NB4 (cell line): ENCODE results near the gene IL1F10.

Experiments used
- DNase-seq: peaks from one replicate; pipeline ENCODE4 v3.0.0; 2010; ENCODE audit warnings: low read depth
- H3K4me3 ChIP-seq: one replicate; pipeline ENCODE4 v1.5.1; 2011; ENCODE audit warnings: mild to moderate bottlenecking, low read depth, low read length, moderate library complexity
- MAX ChIP-seq: IDR thresholded peaks from 2 replicates; pipeline ENCODE4 v1.6.1; 2011; ENCODE audit warnings: low read depth, low read length
- MYC ChIP-seq: IDR thresholded peaks from 2 replicates; pipeline ENCODE4 v1.6.1; 2011; ENCODE audit warnings: low read depth, low read length
- POLR2A ChIP-seq: IDR thresholded peaks from 2 replicates; pipeline ENCODE4 v1.6.1; 2011; ENCODE audit warnings: mild to moderate bottlenecking; ENCODE audit not compliant: insufficient read length; ENCODE audit errors: extremely low read depth
- TF ChIP-seq, protein P1 (sequence below): IDR thresholded peaks from one replicate; pipeline ENCODE4 v1.5.1; 2012; ENCODE audit warnings: low read depth, low read length

IL1F10 gene

DNA sequence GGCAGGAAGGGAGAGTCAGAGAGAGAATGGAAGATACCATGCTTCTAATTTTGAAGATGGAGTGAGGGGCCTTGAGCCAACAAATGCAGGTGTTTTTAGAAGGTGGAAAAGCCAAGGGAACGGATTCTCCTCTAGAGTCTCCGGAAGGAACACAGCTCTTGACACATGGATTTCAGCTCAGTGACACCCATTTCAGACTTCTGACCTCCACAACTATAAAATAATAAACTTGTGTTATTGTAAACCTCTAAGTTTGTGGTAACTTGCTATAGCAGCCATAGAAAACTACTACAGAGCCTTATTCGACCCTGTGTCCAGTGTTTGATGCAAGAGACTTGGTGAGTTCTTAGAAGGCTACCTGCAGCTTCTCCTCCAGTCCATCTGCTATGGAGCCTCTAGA, 7.8 kb downstream of the IL1F10 start:
- no peak for DNase-seq
- TF ChIP-seq MYC (no peak), MAX (no peak), POLR2A (no peak)
- TF ChIP-seq, protein P1, sequence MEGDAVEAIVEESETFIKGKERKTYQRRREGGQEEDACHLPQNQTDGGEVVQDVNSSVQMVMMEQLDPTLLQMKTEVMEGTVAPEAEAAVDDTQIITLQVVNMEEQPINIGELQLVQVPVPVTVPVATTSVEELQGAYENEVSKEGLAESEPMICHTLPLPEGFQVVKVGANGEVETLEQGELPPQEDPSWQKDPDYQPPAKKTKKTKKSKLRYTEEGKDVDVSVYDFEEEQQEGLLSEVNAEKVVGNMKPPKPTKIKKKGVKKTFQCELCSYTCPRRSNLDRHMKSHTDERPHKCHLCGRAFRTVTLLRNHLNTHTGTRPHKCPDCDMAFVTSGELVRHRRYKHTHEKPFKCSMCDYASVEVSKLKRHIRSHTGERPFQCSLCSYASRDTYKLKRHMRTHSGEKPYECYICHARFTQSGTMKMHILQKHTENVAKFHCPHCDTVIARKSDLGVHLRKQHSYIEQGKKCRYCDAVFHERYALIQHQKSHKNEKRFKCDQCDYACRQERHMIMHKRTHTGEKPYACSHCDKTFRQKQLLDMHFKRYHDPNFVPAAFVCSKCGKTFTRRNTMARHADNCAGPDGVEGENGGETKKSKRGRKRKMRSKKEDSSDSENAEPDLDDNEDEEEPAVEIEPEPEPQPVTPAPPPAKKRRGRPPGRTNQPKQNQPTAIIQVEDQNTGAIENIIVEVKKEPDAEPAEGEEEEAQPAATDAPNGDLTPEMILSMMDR, result no peak
- no peak overlapping the region for H3K4me3 ChIP-seq

DNA sequence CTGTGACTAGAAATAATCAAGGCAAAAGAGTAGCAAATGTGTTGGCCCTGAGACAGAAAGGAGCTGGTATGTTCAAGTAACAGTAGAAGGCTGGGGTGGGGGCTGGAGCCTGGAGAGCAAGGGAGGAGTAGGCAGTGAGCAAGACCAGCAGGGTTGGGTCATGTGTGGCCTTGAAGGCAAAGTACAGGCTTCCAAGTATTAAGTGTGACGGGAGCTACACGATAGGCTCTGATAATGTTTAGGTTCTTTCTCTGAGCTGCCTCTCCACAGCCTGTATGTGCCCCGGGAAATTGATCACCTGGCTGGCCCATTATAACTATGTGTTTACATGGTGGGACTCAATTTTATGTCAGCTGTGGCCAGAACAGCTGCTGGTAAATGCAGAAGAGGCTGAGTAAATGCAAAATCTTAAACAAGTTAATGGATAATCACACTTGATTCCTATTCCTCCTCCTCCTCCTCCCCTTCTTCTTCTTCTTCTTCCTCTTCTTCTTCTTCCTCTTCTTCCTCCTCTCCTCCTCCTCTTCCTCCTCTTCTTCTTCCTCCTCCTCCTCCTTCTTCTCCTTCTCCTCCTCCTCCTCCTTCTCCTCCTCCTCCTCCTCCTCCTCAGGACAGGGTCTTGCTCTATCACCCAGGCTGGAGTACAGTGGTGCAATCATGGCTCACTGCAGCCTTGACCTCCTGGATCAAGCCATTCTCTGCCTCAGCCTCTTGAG, 9.3 kb downstream of the IL1F10 start:
- no peak for DNase-seq

DNA sequence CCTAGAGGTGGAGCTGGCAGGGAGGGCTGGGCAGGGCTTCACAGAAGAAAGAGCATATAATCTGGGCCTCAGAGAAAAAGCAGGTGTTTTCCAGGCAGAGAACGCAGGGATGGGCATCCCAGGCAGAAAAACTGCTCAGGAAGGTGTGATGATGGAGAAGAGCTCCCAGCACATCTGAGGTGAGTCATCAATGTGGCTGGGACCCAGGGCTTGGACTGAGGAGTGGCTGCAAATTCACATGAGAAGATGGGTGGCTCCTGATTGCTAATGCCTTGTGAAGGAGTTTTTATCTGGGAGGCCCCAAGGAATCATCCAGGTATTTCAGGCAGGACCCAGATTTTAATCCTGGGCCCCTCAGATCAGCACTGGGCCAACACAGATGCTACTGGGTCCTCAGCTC, 10.2 kb downstream of the IL1F10 start:
- no peak for DNase-seq
- H3K4me3 ChIP-seq, result no peak overlapping the region
- TF ChIP-seq MYC (no peak), POLR2A (no peak)
- TF ChIP-seq, protein P1, result no peak

More for the DNA sequence above, 9.3 kb downstream of the IL1F10 start:
- no peak overlapping the region for H3K4me3 ChIP-seq
- TF ChIP-seq, protein P1, result no peak
- TF ChIP-seq POLR2A, result no peak
- no peak for TF ChIP-seq MAX
- TF ChIP-seq MYC, result no peak

DNA sequence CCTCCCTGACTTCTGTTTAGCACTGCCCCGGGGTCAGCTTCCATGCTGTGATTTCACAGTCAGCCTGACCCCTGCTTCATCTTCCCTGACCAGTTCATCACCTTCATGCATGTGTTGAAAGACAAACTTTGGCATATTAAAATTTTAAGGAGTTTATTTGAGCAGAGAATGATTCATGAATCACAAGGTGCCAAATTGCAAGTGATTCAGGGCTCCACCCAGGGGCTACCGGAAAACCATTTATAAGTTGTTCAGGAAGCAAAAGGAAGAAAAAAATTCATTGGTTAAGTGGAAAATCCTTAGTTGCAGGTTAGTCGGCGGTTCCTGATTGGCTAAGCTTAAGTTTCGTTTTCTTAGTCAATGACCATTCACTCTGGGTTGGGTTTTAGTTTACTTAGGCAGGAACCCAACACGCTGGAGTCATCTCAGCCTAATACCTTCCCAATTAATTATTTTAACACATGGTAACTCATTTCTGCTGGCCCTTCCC, 10.6 kb downstream of the IL1F10 start:
- H3K4me3 ChIP-seq, result no peak overlapping the region
- TF ChIP-seq, protein P1, result no peak
- TF ChIP-seq POLR2A (no peak), MYC (no peak), MAX (no peak)
- no peak for DNase-seq

DNA sequence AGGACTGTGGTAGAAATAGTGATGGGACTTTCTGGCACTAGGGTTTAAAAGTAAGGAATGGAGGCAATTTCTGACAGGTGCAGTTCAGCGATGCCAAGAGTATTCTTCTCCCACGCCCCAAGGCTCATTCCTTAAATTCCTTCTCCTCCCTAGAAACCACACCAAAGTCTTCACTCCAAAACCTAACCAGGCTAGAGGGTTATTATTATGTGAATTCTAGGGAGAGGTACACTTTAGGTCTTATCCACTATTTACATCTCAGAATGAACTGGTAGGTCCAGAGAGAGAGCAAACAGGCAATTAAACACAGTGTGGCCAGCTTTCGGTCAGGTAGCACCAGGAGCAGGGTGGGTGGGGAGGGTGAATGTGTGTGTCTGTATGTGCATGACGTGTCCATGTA, 11.4 kb downstream of the IL1F10 start:
- no peak overlapping the region for H3K4me3 ChIP-seq
- TF ChIP-seq, protein P1, result no peak
- TF ChIP-seq MAX (no peak), POLR2A (no peak), MYC (no peak)
- DNase-seq, result no peak

- TF ChIP-seq MAX (0 out of 2 replicates have a peak, but pooled peaks have one; percentile 25), POLR2A (no peak), MYC (no peak)
- TF ChIP-seq, protein P1, result peak; percentile 98
- DNase-seq, result peak; percentile 65
- no peak overlapping the region for H3K4me3 ChIP-seq
Observed at GRCh38 chr2:113080134-113080533, 12.4 kb downstream of the IL1F10 start.
